Activated CD8-positive, alpha-beta memory T cell treated with anti-CD3 and anti-CD28 coated beads for 24 hours (primary cell): ENCODE results near the gene WNK2.
"Not testable (repeated sequence)": the region's sequence is repeated elsewhere in the genome, so short reads cannot be mapped to it uniquely, and the experiment has no call there.

Experiments used
- DNase-seq: peaks from one replicate; pipeline ENCODE4 v3.0.0-alpha.2; 2020

WNK2 gene

DNA sequence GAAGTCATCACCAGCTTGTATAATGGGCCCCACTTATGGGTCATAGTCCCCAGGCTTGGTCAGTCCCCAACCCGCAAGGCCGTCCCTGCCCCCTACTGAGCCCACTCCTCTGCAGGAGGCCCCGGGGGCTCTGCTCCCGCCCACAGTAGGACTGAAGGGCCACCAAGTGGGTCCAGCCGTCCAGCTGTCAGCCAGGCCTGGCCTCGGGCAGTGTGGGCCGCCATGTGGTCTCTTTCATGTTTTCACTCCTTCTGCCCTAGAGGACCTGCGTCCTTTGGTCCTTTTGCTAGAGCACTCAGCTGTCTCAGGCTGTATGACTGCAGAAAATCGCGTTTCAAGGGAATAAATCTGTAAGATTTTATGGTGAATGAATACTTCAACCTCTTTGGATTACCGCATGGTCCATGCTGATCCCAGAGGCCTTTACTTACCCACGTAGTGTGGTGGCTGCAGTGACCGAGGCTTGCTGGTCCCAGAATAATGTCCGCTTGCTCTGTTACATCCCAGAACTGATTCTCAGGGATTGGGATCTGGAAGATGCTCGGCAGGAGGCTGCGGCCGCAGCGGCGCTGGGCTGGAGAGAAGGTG is 161.8 kb downstream of the WNK2 start:
- no peak for DNase-seq

DNA sequence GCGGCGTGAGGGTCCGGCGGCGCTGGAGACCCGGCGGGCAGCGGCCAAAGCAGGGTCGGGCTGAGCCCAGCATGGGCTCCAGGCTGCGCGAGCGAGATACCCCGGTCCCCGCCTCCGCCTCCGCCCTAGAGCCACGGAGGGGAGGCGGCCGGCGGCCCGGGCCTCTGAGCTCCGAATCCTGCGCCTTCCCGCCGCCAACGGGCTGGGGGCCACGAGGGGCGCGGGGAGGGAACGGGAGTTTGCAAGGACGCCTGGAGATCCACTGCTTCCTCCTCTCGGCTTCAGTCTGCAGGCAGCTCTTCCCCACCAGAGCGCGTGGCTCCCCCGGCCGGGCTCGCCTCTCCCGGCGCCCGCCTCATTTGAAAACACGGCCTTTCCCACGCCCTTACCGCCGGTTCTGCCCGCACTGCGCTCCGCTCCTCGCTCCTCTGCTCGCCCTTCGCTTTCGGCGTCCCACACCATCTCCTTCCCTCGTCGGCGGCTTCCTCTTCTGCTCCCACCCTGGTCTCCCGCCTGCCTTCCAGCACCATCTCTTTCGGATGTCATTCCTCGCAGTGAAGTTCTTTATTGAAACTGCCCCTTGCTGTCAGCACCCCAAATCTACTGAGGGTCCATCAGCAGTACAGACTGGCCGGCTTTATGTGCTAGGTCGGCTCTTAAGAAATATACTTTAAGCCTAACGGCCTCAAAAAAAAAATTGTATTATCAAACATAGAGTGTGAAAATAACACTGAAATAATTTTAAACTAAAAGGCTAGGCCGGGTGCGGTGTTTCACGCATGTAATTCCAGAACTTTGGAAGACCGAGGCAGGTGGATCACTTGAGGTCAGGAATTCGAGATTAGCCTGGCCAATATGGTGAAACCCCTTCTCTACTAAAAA is 162.5 kb downstream of the WNK2 start:
- DNase-seq = peak; percentile 63

DNA sequence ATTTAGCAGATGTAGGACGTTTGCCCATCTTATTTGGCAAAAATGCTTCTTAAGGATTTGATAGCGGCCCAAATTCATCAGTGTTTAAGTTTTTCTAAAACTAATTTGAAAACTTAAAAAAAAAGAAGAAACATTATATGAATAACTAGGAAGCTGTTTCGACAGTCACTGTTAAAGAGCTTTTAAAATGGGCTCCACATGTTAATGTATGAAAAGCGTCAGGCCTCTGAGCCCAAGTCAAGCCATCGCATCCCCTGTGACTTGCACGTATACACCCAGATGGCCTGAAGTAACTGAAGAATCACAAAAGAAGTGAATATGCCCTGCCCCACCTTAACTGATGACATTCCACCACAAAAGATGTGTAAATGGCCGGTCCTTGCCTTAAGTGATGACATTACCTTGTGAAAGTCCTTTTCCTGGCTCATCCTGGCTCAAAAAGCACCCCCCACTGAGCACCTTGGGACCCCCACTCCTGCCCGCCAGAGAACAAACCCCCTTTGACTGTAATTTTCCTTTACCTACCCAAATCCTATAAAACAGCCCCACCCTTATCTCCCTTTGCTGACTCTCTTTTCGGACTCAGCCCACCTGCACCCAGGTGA is 163.5 kb downstream of the WNK2 start:
- not testable (repeated sequence) for DNase-seq

DNA sequence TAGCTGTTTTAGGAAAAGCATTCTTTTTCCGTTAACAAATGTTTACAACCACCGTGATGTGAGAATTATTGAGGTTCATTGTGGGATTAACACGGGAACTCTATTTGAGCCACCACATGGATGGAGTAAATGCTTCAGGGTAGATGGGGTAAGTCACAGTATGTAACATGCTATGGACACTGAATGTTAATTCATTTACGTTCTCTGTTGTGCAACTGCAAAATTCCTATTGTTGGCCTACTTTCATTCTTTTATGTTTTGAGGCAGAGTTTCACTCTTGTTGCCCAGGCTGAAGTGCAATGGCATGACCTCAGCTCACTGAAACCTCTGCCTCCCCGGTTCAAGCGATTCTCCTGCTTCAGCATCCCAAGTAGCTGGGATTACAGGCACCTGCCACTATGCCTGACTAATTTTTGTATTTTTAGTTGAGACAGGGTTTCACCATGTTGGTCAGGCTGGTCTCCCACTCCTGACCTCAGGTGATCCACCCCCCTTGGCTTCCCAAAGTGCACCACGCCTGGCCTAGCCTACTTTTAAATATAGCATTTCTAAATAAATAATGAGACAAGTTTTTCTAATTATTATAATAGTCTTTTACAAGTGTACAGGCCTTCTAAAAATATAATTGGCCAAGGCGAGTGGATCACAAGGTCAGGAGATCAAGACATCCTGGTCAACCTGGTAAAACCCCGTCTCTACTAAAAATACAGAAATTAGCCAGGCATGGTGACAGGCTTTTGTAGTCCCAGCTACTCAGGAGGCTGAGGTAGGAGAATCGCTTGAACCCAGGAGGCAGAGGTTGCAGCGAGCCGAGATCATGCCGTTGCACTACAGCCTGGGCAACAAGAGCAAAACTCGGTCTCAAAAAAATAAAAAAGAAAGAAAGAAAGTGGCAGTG is 169.7 kb downstream of the WNK2 start:
- DNase-seq = not testable (repeated sequence)

DNA sequence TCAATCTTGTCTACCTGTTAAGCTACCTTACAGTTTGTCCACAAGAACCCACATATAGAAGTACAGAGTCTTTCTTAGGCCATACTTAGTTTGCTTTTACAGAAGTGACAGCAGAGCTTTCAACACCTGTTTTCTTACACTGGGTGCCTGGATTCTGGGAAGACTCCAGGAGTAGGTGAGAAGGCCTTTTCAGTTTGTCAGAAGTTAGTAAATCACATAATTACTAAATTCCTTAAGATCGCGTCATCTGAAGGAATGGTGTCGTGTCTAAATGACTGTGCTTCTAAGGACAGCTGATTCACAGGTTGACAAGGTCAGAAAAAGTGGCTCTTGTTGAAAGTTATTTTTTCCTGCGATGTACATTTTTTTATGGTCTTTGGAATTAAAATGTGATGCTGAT is 170.5 kb downstream of the WNK2 start:
- no peak for DNase-seq

DNA sequence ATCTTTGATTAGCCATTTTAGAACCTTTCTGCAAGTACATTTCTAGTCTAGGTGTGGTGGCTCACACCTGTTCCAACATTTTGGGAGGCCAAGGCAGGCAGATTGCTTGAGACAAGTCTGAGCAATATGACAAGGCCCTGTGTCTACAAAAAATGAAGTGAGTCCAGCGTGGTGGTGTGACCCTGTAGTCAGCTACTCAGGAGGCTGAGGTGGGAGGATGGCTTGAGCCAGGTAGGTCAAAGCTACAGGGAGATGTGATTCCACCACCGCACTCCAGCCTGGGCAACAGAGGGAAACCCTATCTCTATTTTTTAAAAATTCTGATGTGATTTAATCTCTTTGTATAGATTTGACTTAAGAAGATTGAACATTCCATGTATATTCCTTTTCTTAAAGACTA is 171.9 kb downstream of the WNK2 start:
- no peak for DNase-seq

DNA sequence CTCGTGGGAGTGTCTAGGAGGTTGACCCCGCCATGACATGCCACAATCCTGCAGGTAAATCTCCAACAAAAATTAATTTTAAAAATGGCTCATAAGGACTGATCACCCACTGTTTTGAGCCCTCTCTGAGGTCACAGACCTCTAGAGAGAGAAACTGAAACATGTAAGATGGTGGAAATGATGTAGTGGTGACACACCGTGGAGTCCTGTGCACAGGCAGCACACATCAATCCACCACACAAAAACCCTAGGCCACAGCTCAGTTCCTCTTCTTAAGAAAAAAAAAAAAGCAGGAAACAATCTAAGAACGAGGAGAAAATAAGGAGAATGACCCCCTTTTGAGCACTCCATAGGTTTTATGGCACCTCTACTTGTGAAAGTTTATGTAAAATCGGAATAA is 173.7 kb downstream of the WNK2 start:
- DNase-seq = no peak

DNA sequence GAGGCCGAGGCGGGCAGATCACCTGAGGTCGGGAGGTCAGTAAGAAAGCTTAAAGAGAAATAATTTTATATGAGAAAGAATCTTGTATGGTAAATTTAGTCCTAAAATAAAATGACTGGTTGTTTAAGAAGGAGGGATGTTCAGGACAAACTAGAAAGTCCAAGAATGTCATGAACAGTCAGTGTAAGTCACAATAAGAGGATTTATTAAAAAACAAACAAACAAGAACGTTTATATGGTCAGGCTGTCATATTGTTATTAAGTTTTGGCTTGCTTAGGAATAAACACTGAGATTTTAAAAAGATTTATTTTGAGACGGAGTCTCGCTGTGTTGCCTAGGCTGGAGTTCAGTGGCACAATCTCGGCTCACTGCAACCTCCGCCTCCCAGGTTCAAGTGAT is 176.0 kb downstream of the WNK2 start:
- not testable (repeated sequence) for DNase-seq

DNA sequence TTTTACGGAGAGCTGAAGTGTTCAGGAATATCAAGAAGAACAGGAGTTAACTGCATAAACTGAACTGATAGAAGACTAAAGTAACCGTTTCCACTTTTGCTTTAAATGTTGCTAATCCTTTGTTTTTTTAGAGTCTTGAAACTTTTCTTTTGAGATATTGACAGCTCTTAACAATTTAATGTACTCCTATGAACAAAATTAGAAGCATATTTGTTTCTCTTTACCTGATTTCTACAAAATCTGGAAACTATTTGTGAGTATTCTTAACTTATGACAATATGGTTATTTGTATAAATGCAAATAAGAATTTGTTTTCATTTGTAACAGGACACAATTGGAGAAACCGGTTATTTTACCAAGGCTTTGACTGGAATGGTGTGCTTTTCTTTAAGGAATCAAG is 178.1 kb downstream of the WNK2 start:
- no peak for DNase-seq

DNA sequence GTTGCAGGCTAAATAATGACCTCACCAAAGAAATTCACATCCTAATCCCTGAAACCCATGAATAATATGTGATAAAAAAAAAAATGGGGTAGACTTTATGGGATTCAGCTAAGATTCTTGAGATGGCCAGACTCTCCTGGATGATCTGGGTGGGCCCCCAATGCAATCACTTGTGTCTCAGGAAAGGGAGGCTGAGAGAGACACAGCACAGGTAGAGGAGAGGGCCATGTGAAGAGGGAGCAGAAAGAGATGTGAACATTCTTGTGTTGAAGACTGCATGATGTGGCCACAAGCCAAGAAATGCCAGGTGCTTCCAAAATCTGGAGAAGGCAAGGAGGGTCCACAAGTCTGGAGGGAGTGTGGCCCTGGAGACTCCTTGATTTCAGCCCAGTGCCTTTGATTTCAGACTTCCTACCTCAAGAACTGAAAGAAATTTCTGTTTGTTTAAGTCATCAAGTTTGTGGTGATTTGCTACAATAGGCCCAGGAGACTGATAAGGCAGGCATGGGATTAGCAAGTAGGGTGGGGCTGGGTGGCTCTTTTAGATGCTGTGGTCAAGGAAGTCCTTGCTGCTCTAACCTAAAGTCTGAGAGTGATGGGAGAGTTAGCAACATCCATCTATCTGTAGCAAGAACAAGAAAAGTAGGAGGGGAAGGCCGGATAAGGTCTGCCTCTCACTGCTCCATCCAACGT is 180.9 kb downstream of the WNK2 start:
- no peak for DNase-seq

DNA sequence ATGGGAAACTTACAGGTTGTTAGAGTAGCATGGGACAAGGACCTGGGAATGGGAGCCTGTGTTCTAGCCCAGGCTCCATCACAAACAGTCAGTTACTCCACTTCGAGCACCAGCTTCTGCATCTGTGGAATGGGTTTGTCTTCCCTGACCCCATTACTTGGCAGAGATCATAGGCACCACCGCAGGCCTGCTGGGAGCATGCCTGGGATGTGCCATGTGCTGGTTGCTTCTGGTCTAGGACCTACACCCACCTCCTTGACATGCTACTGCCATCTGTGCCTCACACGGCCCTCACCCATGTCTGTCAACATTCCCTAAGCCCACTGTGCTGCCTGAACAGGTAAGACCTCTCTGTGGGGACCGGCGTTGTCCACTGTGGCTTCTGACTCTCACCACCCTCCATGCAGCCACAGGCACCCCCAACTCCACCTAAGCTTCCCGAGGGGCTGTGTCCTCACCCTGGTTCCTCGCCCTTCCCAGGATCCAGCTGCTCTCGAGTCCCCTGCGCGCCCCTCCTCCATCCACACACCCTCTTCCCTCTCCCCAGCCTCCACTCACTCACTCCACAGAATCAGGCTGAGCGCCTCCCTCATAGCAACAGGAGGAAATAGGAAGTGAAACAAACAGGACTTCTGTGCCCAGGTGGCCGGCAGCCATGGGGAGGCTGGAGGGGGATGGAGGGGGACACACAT is 181.6 kb downstream of the WNK2 start:
- no peak for DNase-seq

DNA sequence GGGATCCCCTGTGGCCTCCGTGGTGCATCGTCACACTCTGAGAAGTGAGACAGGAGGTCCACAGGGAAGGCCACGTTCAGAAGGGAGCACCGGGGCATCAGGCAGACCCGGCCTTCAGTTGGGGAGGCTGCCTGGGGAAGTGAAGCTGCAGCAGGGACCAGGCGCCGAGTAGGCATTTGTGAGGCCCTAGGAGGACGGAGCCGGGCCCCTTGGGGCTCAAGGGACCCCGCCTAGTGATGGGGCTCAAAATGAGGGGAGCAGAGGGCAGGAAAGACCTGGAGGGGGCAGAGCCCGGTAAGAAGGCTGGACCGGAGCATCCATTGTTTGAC is 182.1 kb downstream of the WNK2 start:
- no peak for DNase-seq

DNA sequence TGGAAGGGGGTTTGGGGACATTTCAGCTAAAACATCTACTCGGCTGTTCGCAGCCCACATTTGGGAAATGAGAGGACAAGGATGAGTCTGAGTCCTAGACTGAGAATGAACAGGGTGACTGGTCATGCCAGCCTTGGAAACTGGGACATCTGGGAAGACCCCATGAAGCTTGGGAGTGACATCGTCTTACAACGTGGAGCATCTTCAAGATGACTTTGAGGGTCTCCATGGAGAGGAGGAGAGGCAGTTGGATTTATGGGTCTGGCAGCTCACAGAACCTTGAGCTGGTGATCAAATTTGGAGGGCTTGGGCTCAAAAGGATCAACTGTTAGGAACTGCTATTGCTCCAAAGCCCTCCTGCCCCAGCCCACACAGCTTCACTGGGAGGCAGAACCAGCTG is 182.5 kb downstream of the WNK2 start:
- not testable (repeated sequence) for DNase-seq

DNA sequence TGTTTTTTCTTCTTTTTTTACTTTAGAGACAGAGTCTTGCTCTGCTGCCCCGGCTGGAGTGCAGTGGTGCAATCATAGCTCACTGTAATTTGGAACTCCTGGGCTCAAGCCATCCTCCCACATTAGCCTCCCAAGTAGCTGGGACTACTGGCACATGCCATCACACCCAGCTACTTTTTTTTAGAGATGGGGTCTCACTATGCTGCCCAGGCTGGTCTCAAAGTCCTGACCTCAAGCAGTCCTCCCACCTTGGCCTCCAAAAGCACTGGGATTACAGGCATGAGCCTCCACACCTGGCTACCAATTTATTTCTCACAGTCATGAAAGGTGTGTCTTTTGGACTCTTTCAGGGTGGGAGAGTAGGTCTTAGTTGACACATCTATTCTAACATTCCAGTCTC is 184.5 kb downstream of the WNK2 start:
- no peak for DNase-seq

DNA sequence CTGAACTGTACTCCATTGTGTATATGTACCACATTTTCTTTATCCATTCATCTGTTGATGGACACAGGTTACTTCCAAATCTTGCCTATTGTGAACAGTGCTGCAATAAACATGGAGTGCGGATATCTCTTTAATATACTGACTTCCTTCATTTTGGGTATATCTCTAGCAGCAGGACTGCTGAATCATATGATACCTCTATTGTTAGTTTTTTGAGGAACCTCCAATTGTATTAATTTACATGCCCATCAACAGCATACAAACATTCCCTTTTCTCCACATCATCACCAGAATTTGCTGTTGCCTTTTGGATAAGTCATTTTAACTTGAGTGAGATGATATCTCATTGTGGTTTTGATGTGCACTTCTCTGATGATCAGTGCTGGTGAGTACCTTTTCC is 185.7 kb downstream of the WNK2 start:
- DNase-seq = no peak
